Ishikawa (cell line): ENCODE data around the gene PPP6R3.

ENCODE experiments used
- CEBPB ChIP-seq: IDR thresholded peaks from 2 replicates; pipeline ENCODE4 v1.6.1; 2012
- CREB1 ChIP-seq: IDR thresholded peaks from 2 replicates; pipeline ENCODE4 v1.6.1; 2012; ENCODE audit warnings: low read depth
- EGR1 ChIP-seq: IDR thresholded peaks from 2 replicates; pipeline ENCODE4 v1.6.1; 2012
- EP300 ChIP-seq: IDR thresholded peaks from 2 replicates; pipeline ENCODE4 v1.6.1; 2012; ENCODE audit warnings: borderline replicate concordance
- FOXM1 ChIP-seq: IDR thresholded peaks from 2 replicates; pipeline ENCODE4 v1.6.1; 2012; ENCODE audit warnings: low read depth, borderline replicate concordance
- MAX ChIP-seq: IDR thresholded peaks from 2 replicates; pipeline ENCODE4 v1.6.1; 2012
- NFIC ChIP-seq: IDR thresholded peaks from 2 replicates; pipeline ENCODE4 v1.6.1; 2012
- RAD21 ChIP-seq: IDR thresholded peaks from 2 replicates; pipeline ENCODE4 v1.6.1; 2012; ENCODE audit warnings: low read depth
- REST ChIP-seq: IDR thresholded peaks from 2 replicates; pipeline ENCODE4 v1.6.1; 2012; ENCODE audit warnings: low read depth, mild to moderate bottlenecking
- TAF1 ChIP-seq: IDR thresholded peaks from 2 replicates; pipeline ENCODE4 v1.6.1; 2012; ENCODE audit warnings: low read depth, mild to moderate bottlenecking
- TCF12 ChIP-seq: IDR thresholded peaks from 2 replicates; pipeline ENCODE4 v1.6.1; 2012; ENCODE audit warnings: low read depth
- TEAD4 ChIP-seq: IDR thresholded peaks from 2 replicates; pipeline ENCODE4 v1.6.1; 2012
- USF1 ChIP-seq: IDR thresholded peaks from 2 replicates; pipeline ENCODE4 v1.6.1; 2012
- YY1 ChIP-seq: IDR thresholded peaks from 2 replicates; pipeline ENCODE4 v1.6.1; 2012; ENCODE audit warnings: low read depth
- ZBTB7A ChIP-seq: IDR thresholded peaks from 2 replicates; pipeline ENCODE4 v1.6.1; 2012; ENCODE audit warnings: low read depth

Gene PPP6R3

GRCh38 chr11:68413591-68413999 is 47.0 kb upstream of the PPP6R3 start:
- TF ChIP-seq NFIC (no peak), ZBTB7A (no peak), CREB1 (no peak), TEAD4 (no peak), MAX (no peak), TCF12 (no peak), USF1 (no peak), RAD21 (no peak), CEBPB (no peak), FOXM1 (no peak), EP300 (no peak), EGR1 (no peak), YY1 (no peak), REST (no peak), TAF1 (no peak)

- TF ChIP-seq REST (no peak), USF1 (no peak), TEAD4 (no peak), FOXM1 (no peak), ZBTB7A (no peak), YY1 (no peak), NFIC (no peak), MAX (no peak), EGR1 (no peak), TAF1 (no peak), RAD21 (no peak), TCF12 (no peak), EP300 (no peak), CREB1 (no peak), CEBPB (no peak)
Measured at GRCh38 chr11:68414496-68415221, 45.9 kb upstream of the PPP6R3 start.

GRCh38 chr11:68416070-68416578 is 44.4 kb upstream of the PPP6R3 start:
- TF ChIP-seq EP300 (no peak), EGR1 (no peak), USF1 (no peak), NFIC (no peak), CREB1 (no peak), FOXM1 (no peak), TAF1 (no peak), ZBTB7A (no peak), RAD21 (no peak), TCF12 (no peak), REST (no peak), MAX (no peak), TEAD4 (no peak), CEBPB (no peak), YY1 (no peak)
